ENCODE data around the gene ACAD11. TPM values are rescaled to one million over a fixed set of nuclear protein-coding genes. Genes with fewer than 3 reads are reported as not detected.

Gene ACAD11
- total RNA-seq, 1 experiment from 2014 or later = 12.6 TPM

GRCh38 chr3:132622761-132623160, 36.8 kb downstream of the ACAD11 start:
- RAD21 ChIA-PET (ENCODE audit: low non-redundant PET in 1 of 2, low total read pairs in 2 of 2, uncharacterized antibody in 2 of 2, unreplicated experiment in 2 of 2) = no interaction called here
- Histone ChIP-seq H4K20me1 (ENCODE audit: insufficient read depth) (no peaks in the 10 kb centered on the region), H3K4me1 (ENCODE audit: control insufficient read depth in 1 of 2, insufficient read depth in 2 of 2, low read length in 2 of 2) (no peaks in the 10 kb centered on the region), H3K79me2 (ENCODE audit: insufficient read depth, low read length) (no peaks in the 10 kb centered on the region), H3K27ac (ENCODE audit: low read depth, low read length) (no peak overlapping the region), H3K4me3 (replicated peaks in 1 of 2; ENCODE audit: low read depth in 1 of 2, low read length in 2 of 2) (no peak overlapping the region), H3K27me3 (ENCODE audit: insufficient read depth, low read length) (no peaks in the 10 kb centered on the region), H3K9ac (ENCODE audit: low read length) (no peak overlapping the region), H2AFZ (ENCODE audit: low read depth, low read length, poor library complexity, severe bottlenecking) (no peak overlapping the region), H3K9me3 (ENCODE audit: control insufficient read depth in 1 of 2, insufficient read depth in 1 of 2, low read depth in 1 of 2, low read length in 2 of 2) (no peaks in the 10 kb centered on the region), H3K9me2 (ENCODE audit: insufficient read depth) (no peaks in the 10 kb centered on the region), H3K36me3 (ENCODE audit: control insufficient read depth in 1 of 2, insufficient read depth in 2 of 2, low read length in 2 of 2) (no peaks in the 10 kb centered on the region), H3K4me2 (ENCODE audit: low read length) (no peak overlapping the region)
- CTCF ChIA-PET = interaction anchor here (2.1 kb wide), 1 partner anchor 19 kb away, joined by 6 read pairs; no protein-coding TSS in a partner anchor
- DNase-seq (ENCODE audit: low read depth, low spot score) (no peak), ATAC-seq (no peak)
- no TSS peak for BruUV-seq (replicated peaks)
- POLR2A ChIA-PET = no interaction called here
- intact Hi-C loops (cut with micrococcal nuclease) = no loop called here
- TF ChIP-seq ZNF274 (IDR thresholded peaks at IDR 0.05; ENCODE audit: low read depth, low read length) (no peak), SRF (IDR thresholded peaks at IDR 0.05; ENCODE audit: low read depth) (no peak), JUND (IDR thresholded peaks at IDR 0.05) (no peak), SP1 (IDR thresholded peaks at IDR 0.05; ENCODE audit: low read depth) (no peak), REST (IDR thresholded peaks at IDR 0.05; ENCODE audit: low read depth) (no peak), POLR2A (IDR thresholded peaks at IDR 0.05; ENCODE audit: borderline replicate concordance, extremely low read depth, insufficient read depth, insufficient read length) (no peak), TCF7L2 (IDR thresholded peaks at IDR 0.05; ENCODE audit: borderline replicate concordance, extremely low read depth, insufficient read depth, insufficient read length) (no peak), ELF1 (IDR thresholded peaks at IDR 0.05; ENCODE audit: borderline replicate concordance, low read depth) (no peak), CBX3 (IDR thresholded peaks at IDR 0.05; ENCODE audit: low read depth) (no peak), RAD21 (IDR thresholded peaks at IDR 0.05; ENCODE audit: low read depth) (no peak)

All from HCT116 (cell line).